GM18498 (cell line): ENCODE results near the gene KCMF1.

Source experiments
- ATAC-seq: cut with Tn5 transposase; IDR thresholded peaks from one replicate; pipeline ENCODE4 v1.9.1; 2021; ENCODE audit warnings: mild to moderate bottlenecking, moderate library complexity; ENCODE audit not compliant: unreplicated experiment

Gene KCMF1

DNA sequence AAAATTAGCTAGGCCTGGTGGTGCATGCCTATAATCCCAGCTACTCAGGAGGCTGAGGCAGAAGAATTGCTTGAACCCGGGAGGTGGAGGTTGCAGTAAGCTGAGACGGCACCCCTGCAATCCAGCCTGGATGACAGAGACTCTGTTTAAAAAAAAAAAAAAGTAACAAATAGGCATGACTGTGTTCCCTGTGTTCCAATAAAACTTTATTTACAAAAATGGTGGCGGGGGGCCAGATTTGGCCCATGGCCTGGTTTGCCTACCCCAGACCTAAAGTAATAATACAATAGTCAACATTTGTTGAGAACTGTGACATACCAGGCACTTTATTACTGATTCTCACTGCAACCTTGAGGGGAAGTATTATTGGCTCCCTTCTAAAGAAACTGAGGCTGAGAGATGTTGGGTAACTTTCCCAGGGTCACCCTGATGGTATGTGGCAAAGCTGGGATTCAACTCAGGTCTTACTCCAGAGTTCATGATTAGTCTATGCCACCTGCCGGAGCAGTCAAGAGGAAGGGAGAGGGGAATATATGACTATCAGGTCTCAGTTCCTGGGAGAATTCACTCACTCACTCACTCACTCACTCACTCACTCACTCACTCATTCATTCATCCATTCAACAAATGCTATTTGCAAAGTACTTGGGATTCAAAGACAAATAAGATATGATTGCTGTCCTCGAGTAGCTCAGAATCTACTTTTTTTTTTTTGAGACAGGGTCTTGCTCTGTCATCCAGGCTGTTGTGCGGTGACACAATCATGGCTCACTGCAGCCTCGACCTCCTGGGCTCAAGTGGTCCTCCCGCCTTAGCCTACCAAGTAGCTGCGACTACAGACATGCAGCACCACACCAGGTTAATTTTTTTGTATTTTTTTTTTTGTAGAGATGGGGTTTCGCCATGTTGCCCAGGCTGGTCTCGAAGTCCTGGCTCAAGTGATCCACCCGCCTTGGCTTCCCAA lies 14.3 kb upstream of the KCMF1 start:
- no peak for ATAC-seq

DNA sequence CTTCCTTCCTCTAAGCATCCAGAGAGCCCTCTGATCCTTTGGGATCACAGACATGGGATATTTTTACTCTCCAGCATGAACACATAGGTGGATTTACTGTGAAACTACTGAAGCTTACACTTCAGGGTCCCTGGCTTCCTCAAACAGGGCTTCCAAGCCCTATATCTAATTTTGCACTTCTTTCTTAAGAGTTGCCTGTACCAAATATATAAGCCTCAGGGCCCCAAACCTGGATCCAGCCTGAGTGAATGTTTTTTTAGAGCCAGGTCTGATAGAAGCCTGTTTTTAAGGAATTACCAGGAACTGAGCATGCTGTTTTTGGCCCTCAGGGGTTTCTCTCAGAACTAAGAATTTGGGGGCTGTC lies 13.2 kb upstream of the KCMF1 start:
- ATAC-seq: no peak

DNA sequence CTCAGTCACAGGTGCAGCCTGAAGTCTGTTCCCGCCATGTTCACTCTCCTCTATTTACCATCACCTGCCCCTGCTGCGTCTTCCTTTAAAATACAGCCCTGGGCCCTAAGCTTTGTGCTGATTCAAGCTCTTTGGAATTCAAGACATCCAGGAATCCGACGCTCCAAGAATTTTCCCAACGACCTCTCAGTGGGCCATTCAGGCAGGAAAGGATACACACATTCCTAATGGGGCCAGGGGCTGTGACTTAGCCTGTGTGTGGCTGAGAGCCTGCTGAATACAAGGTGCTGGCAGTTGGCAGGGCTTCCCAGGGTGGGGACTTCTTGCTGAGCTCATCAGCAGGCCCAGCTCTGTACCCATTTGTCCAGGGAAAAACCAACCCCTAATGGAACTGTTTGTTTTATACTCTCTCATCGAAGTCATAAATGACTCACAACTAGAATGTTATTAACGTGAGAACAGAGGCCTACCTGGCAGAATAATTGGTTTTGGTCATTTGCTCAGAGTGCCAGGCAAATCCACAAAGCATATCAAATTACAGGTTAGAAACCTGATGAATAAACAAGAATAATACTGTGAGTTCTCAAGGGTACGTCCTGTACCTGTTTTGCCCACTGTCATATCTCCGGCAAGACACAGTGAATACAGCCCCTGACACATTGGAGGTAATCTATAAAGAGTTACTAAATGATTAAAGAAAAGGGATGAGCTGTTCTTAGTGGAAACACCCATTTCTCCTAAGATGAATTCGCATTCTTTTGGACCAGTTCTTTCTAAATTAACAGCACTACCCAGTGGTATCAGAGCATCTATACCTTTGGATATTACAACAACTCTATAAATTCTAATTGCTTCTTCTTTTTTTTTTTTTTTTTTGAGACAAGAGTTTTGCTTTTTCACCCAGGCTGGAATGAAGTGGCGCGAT lies 12.6 kb upstream of the KCMF1 start:
- no peak for ATAC-seq

DNA sequence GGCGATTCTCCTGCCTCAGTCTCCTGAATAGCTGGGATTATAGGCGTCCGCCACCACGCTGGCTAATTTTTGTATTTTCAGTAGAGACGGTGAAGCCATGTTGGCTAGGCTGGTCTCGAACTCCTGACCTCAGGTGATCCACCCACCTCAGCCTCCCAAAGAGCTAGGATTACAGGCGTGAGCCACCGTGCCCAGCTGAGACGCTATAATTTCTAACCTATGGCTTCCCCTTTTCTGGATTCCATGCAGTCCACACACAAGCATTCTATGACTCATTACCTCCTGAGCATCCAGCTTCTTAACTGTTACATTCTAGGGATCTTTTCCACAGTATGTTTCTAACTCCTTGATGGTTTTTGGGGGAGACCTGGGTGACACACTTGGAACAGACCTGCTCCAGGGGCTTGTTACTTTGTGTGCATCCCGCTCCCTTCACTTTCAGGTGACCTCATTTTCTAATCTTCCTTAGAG lies 11.8 kb upstream of the KCMF1 start:
- ATAC-seq: no peak

DNA sequence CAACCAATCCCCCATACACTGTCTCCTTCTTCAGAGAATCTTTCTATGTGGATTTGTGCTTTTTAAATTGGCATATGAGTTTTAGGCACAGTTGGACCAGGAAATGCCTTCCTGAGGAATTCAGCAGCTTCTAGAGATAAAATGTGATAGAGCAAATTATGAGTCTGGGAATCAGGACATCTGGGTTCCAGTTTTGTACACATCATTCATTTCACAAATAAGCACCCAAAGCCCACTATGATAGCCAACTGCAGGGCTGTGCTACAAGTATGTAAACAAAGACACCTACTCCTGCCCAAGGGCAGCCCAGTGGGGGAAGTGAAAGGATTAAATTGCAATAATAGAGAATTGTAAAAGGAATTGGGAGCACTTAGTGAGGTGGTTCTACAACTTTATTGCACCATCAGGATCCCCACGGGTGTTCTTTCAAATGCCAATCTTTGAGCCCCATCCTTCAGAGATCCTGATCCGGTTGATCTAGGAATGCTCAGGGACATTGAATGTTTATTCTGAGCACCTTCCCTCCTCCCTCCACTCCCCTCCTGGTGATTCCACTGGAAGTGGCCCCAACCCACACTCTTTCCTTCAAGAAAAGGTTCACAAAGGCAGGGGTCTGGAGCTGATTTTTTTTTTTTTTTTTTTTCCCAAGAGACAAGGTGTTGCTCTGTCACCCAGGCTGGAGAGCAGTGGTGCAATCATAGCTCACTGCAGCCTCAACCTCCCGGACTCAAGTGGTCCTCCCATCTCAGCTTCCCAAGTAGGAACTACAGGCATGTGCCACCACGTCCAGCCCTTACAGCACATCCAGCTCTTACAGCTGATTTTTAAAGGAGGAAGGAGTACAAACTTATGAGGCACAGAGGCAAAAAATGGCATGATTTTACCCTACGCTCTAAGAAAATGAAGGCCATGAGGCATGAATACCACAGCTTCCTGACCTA lies 11.1 kb upstream of the KCMF1 start:
- no peak for ATAC-seq

DNA sequence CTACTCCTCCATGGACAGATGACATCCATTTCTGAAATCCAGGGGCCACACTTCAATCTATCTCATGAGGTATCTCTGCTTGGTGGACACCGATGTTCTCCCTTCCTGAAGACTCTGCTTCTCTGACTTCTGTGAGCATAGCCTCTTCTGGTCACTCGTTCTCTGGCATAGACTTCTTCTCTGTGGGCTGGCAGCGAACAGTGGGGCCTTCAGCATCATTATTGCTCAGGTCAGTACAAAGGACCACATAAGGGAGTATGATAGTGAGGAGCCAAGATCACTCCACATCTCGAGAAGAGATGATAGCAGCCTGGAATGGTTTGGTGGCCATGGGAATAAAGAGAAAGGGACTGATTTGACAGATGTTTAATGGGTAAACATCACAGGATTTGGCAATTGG lies 8.0 kb upstream of the KCMF1 start:
- no peak for ATAC-seq

DNA sequence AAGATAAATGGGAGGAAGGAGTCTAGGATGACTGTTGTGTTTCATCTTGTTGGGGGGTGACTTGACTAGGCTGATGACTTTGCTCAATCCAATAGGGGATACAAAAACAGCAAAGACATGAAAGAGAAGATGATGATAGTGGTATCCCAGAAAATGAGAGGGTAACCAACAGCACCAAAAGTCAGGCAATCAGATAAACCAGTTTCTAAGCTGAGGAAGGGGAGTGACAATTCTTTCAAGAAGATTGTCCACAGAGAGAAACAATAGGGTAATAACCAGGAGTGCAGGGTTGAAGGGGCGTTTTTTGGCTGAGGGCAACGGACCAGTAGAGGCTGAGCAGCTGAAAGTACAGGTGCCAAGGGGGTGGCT lies 7.7 kb upstream of the KCMF1 start:
- ATAC-seq: no peak

DNA sequence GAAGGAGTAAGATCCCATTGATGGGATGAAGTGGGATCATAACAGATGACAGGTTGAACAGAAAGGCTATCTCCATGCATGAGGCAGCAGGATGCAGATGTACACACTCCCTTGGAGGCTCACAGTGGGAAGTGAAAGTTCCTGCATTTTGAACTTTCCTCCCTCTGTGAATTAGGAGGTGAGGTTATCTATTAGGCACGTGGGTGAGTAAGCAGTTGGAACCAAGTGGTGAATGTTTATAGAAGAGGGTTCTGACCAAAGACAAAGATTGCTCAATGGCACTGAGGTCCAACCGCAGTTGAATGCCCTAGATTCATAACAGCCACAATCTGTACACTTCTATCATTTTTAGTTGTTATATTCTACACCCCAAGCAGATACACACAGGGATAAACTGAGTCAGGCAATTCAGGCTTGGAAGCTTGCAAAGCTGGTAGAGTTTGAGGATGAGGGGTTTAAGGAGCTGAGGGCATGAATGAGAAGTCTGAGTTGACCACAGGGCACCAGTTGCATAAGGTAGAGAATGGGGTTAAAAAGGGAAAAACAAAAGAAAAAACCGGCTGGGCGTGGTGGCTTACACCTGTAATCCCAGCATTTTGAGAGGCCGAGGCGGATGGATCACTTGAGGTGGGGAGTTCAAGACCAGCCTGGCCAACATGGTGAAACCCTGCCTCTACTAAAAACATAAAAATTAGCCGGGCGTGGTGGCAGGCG lies 7.1 kb upstream of the KCMF1 start:
- no peak for ATAC-seq

DNA sequence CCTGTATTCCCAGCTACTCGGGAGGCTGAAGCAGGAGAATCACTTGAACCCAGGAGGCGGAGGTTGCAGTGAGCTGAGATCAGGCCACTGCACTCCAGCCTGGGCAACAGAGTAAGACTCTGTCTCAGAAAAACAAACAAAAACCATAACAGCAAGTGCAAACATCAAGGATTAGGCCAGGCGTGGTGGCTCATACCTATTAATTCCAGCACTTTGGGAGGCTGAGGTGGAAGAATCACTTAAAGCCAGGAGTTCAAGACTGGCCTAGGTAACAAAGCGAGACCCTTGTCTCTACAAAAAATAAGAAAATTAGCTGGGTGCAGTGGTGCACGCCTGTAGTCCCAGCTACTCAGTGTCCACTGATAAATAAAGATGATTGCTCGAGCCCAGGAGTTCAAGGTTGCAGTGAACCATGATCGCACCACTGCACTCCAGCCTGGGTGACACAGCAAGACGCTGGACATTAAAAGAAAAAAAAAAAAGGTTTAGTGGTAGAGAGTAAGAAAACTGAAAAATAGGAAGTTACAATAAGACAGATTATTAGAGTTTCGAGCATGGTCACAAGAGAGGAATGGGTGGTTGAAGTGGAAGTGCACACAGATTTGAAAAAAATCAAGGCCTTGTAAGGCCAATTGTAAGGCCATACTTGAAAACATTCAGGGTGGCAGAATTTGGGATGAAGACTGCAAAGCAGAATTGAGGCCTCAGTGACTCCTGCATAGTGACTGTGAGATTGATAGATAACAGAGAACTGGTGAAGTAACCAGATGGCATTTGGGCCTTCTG lies 6.4 kb upstream of the KCMF1 start:
- no peak for ATAC-seq

DNA sequence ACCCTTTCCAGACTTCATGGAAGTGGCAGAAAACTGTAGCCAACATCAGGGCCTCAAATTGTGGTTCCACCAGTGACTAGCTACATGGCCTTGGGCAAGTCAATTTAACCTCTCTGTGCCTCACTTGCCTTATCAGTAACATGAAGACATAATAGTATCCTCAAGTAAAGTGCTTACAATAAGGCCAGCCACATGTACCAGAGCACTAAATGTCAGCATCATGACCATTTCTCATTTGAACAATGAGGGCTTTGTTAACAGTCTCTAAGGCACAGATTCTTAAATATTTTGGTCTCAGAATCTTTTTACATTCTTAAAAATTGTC lies 5.8 kb upstream of the KCMF1 start:
- no peak for ATAC-seq

DNA sequence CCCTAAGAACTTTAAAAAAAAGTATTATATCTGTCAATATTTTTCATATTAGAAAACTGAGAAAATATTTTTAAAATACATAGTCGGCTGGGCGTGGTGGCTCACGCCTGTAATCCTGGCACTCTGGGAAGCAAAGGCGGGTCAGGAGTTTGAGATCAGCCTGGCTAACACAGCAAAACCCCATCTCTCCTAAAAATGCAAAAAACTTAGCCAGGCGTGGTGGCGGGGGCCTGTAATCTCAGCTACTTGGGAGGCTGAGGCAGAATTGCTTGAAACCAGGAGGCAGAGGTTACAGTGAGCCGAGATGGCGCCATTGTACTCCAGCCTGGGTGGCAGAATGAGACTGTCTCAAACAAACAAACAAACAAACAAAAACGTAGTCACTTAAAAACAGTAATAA lies 5.1 kb upstream of the KCMF1 start:
- no peak for ATAC-seq

DNA sequence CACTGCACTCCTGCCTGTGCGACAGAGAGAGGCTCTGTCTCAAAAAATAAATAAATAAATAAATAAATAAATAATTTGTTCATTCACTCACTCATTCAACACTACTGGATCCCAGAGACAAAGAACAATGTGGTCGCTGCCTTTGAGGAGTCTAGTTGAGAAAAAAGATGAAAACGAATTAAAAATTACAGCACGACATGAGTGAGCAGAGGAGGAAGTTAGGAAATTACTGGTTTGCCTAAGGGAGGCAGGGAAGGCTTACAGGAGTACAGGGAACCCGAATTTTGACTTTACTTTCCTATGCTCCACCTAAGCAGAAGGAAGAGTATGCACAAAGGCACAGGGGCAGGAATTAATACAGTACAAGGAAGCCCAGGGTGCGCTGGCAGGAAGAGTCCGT lies 4.2 kb upstream of the KCMF1 start:
- ATAC-seq: no peak

DNA sequence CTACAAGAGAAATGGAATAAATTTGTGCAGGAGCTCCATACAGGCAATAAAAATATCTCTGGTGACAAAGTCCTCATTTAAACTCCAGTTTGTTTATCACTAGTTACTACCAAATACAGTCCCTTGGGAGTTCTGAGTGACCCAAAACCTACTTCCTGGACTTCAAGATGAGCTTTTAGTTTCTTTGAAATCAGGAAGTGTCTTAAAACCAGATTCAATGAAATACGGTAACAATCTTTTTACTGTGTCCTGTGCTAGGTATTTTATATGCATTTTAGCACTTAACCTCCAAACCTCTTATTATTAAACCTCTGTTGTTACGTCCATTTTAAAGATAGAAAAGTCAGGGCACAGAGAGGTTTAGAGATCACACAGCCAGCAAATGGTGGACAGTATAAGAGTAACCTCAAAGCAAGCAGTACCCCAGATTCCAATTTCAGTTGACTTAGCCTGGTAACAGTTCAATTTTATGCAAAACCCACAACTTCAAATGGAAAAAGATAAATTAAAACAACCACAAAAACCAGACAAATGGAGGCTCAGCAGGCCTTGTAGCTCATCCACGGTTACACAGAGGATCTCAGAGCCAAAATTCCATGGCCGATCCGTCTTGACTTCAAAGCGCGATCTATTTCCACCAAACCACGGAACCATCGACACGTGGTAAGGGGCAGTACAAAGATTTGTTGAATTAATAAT lies 1.3 kb upstream of the KCMF1 start:
- ATAC-seq: no peak

DNA sequence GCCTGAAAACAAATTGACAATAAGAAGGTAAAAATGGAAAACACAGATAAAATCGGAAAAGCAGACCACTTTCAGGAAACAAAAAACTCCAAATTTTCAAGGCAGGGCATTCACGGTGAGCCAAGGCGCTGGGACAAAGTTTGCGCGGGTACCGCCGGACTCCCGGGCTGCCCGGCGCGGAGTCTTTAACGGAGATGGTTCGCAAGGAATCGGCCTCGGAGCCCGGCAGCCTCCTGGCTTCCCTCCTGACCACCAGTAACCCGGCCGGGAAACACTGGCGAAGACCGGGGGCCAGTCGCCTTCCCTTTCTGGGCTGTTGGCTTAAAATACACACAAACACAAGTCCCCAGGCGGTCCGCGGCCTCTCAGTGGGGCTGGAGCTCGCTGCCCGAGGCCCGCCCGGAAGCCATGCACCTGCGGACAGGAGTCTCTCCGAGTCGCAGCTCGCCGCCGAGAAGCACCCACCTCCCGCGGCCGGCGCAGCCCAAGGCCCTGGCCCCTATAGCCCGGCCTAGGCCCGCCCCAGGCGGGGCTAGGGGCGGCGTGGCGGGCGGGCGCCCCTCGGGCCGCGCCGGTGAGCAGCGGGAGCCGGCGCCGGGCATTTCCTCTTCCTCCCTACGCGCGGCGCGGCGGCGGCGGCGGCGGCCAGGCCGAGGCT lies 622 bp upstream of the KCMF1 start:
- peak; percentile 52 for ATAC-seq

DNA sequence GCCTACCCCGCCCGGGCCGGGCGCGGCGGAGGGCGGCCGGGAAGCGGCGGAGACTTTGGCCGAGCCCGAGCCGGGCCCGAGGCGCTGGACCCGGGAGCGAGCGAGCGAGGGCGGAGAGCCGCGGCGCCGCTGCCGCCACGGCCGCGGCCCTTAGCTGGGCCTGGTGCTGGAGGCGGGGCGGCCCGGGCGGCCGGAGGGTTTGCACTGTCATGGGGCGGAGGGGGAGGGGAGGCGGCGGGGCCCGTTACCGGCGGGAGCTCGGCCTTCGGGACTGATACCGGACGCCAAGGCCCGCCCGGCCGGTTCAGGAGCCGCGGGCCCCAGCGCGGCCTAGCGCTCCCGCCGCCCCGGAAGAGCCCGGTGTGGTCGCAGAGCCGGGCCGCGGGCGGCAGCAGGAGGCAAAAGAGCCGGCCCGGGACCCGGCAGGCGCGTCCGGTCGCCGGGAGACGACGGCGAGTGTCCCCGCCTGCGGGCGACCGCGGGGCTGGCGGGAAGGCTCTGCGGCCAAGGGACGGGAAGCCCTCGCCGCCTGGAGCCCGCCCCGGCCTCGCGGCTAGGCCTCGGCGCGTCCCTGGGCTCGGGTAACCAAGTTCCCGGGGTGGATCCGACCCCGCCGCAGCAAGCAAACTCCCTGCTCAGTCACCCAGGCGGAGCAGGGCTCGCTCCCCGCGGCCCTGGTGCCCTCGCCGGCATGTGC lies 697 bp downstream of the KCMF1 start:
- peak; percentile 41 for ATAC-seq

DNA sequence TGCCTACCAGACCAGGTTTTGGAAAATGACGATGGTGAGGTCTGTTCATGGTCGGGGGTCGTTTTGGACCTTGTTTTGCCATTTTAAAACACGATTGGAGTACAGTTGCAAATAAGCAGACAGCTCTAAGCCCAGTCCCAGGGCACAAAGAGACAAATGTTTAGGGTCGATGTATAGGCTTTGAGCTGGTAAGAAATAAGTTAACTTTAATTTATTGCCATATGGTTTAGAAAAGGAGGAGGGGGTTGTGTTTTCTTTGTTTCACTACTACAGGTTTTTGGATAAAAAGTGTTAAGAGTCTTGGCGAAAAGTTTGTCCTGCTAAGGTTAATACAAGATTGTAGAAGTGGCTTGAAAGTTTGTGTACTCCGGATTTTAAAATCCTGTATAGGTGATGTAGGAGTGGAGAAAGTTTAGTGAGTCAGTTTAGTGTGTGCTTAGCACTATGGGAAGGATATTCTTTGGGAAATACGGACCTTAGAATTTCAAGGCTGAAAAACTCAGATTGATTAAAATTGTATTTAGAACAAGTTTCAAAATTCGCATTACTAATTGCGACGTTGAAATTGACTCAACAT lies 1.3 kb downstream of the KCMF1 start:
- no peak for ATAC-seq

DNA sequence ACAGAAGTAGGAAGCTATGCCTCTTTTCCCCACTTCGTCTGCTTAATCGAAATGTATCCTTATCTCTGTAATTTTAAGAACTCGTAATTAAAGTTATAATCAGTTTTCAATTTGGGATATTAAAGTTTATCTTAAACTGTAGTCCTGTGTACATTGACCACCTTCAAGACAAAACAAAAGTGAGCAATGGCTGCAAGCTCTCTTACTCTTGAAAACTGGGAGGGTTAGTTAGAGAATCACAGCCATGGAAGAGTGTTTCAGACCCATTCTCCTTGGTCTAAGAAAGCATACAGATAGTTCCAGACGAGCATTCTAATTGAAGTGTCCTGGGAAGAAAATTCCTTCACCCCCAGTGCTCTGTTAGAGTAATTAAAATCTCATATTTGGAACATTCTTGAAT lies 2.0 kb downstream of the KCMF1 start:
- ATAC-seq: no peak
